Lung (tissue), 12 donors: ENCODE measurements around the gene KRTAP4-4. TPM values are rescaled to one million over a fixed set of nuclear protein-coding genes. Genes with fewer than 3 reads are reported as not detected.
"Not testable (repeated sequence)": the region's sequence is repeated elsewhere in the genome, so short reads cannot be mapped to it uniquely, and the experiment has no call there.

Source experiments
- ATAC-seq: fragments of 200-7000 bp; cut with Tn5 transposase; one replicate; pipeline ENCODE4 v1.9.1; 2020; ENCODE audit warnings: moderate number of reproducible peaks; ENCODE audit not compliant: insufficient read depth, low FRiP score
- DNase-seq, 3 donors: peaks; one replicate each; pipeline ENCODE4 v3.0.0-alpha.2; 2013 to 2017
- H3K27ac ChIP-seq, 2 donors: one replicate each; pipeline ENCODE4 v1.5.1; 2013; ENCODE audit warnings: mild to moderate bottlenecking in 2 of 2, moderate library complexity in 2 of 2, control low read depth in 1 of 2, inconsistent platforms in 1 of 2, low read depth in 1 of 2, low read length in 1 of 2
- H3K27me3 ChIP-seq, 3 donors: one replicate each; pipeline ENCODE4 v1.5.1; 2013; ENCODE audit warnings: low read length in 2 of 3; ENCODE audit not compliant: control insufficient read depth in 3 of 3, insufficient read depth in 3 of 3
- H3K36me3 ChIP-seq, 4 donors: one replicate each; pipeline ENCODE4 v1.5.1; 2013; ENCODE audit warnings: low read length in 4 of 4, mild to moderate bottlenecking in 1 of 4, moderate library complexity in 1 of 4; ENCODE audit not compliant: control insufficient read depth in 4 of 4, insufficient read depth in 4 of 4
- H3K4me1 ChIP-seq, 5 donors: one replicate each; pipeline ENCODE4 v1.5.1; 2013; ENCODE audit warnings: low read length in 5 of 5, mild to moderate bottlenecking in 2 of 5, moderate library complexity in 1 of 5; ENCODE audit not compliant: control insufficient read depth in 5 of 5, insufficient read depth in 5 of 5
- H3K4me3 ChIP-seq: one replicate; pipeline ENCODE4 v1.5.1; 2013; ENCODE audit warnings: mild to moderate bottlenecking, control low read depth, moderate library complexity
- H3K9ac ChIP-seq, 2 donors: one replicate each; pipeline ENCODE4 v1.5.1; 2013; ENCODE audit warnings: low read length in 2 of 2, control low read depth in 1 of 2; ENCODE audit not compliant: insufficient read depth in 1 of 2
- H3K9me3 ChIP-seq, 4 donors: one replicate each; pipeline ENCODE4 v1.5.1; 2013; ENCODE audit warnings: low read length in 3 of 4, mild to moderate bottlenecking in 1 of 4, moderate library complexity in 1 of 4; ENCODE audit not compliant: control insufficient read depth in 4 of 4, insufficient read depth in 3 of 4
- WGBS, 2 donors: extraction: QIAGEN DNeasy Blood & Tissue Kit; methylation state at CpG; one replicate each; pipeline ENCODE4 v1.1.7; 2013; 5-methylcytosine and 5-hydroxymethylcytosine counted together
- polyA plus RNA-seq, 2 donors: library from polyadenylated mRNA; stranded (reverse); fragments of 200-250 nt; gene quantifications; one replicate each; pipeline ENCODE4 v1.2.1, GENCODE V29; 2013
- total RNA-seq, 2 donors: library from RNA; depleted of rRNA in 1 of 2; stranded (reverse); fragments of >200 nt in 1 of 2; gene quantifications; one replicate each; pipeline ENCODE4 v1.2.1, GENCODE V29; 2014 to 2021
- TF ChIP-seq, protein P1 (sequence below): IDR thresholded peaks from 2 replicates; pipeline ENCODE4 v1.5.1; 2012; ENCODE audit warnings: mild to moderate bottlenecking; ENCODE audit errors: control extremely low read depth, extremely low read depth
- donor health status: control.
- donor health status: control.
- donor health status: Bipolar disorder and iron deficiency.
- donor health status: healthy.
- donor health status: DM: yes; HTN: yes; CAD: no.

KRTAP4-4 gene
- total and polyA plus RNA-seq, 4 donors = not detected

DNA sequence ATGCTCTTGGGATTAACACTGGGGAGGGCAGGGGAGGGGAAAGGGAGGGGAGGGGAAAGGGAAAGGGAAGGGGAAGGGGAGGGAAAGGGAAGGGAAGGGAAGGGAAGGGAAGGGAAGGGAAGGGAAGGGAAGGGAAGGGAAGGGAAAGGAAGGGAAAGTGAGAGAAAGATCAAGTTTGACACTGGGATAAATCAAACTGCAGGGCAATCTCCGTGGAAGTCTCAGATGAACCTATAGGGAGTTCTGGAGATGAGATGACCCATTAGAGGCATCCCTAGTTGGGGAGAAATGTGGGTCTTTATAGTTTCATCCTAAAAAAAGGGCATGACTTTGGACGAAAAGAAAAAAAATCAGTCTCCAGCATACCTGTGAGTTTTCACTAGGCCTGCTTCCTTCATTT is 38.8 kb downstream of the KRTAP4-4 start:
- 92 to 98% methylated on average over 2 of the region's 2 CpGs for WGBS, 2 donors

DNA sequence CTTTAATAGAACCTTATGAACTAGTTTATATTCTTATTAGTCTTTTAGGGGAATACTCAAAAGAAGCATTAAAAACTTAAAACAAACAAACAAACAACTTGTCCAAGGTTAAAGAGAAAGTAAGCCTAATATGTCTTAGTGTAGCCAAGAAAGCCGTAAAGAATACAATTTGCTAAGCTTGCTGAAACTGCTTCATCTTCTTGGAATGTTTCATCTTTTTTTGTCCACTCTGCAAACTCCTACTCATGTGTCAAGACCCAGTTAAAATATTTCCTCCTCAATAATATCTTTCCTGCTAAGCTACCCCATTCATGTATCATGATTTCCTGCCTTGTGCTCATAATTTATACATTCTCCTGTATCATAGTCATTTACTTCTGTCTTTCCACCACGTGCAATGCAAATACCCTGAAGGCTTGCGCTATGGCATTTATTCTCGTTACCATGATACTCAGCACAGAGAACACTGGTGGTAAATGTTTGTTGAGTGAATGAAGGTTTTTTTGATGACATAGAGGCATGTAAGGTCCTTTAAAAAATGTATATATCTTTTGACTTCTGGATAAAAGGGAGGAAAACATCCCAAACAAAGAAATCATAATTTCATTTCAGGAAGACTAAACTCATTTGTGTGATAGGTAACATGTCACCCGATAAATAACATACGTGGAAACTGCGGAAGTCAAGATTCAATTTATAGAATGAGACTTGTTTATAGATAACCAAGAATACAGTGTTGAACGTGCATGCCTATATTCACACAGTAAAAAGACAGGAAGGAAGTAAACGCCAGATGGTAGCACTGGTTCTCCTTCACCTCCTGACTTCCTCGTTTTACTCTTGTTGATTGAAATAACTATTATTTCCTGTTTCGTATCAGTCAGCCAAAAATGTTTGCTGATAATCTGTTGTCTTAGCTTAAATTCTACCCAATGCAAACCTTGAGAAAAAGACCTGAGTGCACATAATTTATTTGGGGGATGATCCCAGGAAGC is 40.6 kb downstream of the KRTAP4-4 start:
- WGBS, 2 donors = 33 to 40% methylated on average over 11 of the region's 11 CpGs
- H3K27me3 ChIP-seq, H3K4me1 ChIP-seq, H3K4me3 ChIP-seq, H3K27ac ChIP-seq, H3K9me3 ChIP-seq, ATAC-seq, H3K9ac ChIP-seq, H3K36me3 ChIP-seq: not testable (repeated sequence)
- peak in 2 of 3 donors; percentile 11 to 28 for DNase-seq

More for the DNA sequence above, 38.8 kb downstream of the KRTAP4-4 start:
- Histone ChIP-seq H3K4me1 (no peaks in the 10 kb centered on the region), H3K9ac (no peak overlapping the region), H3K27me3 (no peaks in the 10 kb centered on the region), H3K36me3 (no peaks in the 10 kb centered on the region), H3K27ac (no peak overlapping the region), H3K9me3 (peaks cover 0 to 3% (median 0%) of the 10 kb centered on the region in 4 donors), H3K4me3 (no peak overlapping the region)
- ATAC-seq (no peak), DNase-seq (no peak)
- TF ChIP-seq, protein P1, sequence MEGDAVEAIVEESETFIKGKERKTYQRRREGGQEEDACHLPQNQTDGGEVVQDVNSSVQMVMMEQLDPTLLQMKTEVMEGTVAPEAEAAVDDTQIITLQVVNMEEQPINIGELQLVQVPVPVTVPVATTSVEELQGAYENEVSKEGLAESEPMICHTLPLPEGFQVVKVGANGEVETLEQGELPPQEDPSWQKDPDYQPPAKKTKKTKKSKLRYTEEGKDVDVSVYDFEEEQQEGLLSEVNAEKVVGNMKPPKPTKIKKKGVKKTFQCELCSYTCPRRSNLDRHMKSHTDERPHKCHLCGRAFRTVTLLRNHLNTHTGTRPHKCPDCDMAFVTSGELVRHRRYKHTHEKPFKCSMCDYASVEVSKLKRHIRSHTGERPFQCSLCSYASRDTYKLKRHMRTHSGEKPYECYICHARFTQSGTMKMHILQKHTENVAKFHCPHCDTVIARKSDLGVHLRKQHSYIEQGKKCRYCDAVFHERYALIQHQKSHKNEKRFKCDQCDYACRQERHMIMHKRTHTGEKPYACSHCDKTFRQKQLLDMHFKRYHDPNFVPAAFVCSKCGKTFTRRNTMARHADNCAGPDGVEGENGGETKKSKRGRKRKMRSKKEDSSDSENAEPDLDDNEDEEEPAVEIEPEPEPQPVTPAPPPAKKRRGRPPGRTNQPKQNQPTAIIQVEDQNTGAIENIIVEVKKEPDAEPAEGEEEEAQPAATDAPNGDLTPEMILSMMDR = no peak

DNA sequence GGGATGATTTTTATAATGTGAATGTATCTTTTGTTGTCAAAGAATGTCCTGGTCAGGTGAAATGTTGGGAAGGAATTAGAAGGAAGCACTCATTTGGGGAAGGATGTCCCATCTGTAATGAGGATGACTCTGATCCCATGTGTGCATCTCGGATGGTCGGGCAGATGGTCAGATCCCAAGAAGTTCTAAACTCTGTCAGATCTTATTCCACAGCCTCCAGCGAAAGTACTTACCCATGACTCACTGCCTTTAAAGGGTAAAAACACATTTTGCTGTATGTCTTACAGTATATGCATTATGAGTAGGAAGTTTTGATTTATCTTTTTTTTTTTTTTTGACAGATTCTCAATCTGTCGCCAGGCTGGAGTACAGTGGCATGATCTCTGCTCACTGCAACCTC is 41.8 kb downstream of the KRTAP4-4 start:
- ATAC-seq = no peak
- no peak overlapping the region for H3K4me3 ChIP-seq
- no peaks in the 10 kb centered on the region for H3K36me3 ChIP-seq
- 93 to 96% methylated on average over 4 of the region's 4 CpGs for WGBS, 2 donors
- no peak overlapping the region for H3K27ac ChIP-seq
- H3K9ac ChIP-seq = no peak overlapping the region
- H3K4me1 ChIP-seq = no peaks in the 10 kb centered on the region
- TF ChIP-seq, protein P1 = no peak
- H3K27me3 ChIP-seq = no peaks in the 10 kb centered on the region
- H3K9me3 ChIP-seq = peaks cover 0 to 3% (median 1%) of the 10 kb centered on the region in 4 donors
- no peak for DNase-seq

DNA sequence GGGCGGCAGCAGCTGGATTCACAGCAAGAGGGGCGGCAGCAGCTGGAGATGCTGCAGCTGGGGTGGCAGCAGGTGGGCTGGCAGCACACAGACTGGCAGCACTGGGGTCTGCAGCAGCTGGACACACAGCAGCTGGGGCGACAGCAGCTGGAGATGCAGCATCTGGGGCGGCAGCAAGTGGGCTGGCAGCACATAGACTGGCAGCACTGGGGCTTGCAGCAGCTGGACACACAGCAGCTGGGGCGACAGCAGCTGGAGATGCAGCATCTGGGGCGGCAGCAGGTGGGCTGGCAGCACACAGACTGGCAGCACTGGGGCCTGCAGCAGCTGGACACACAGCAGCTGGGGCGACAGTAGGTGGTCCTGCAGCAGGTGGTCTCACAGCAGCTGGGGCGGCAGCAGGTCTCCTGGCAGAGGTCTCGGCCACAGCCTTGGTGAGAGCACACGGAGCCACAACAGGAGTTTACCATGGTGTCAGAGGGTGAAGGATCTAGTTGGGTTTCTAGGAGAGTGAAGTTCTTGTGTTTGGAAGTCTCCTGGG is 42.6 kb downstream of the KRTAP4-4 start, which contains the start of gene KRTAP4-11:
Gene KRTAP4-11 (minus strand): TSS at position 528 of the 541 bp plus-strand sequence. CDS start 58 bp downstream, at position 470.
- H3K27ac ChIP-seq, H3K4me3 ChIP-seq, H3K9ac ChIP-seq, DNase-seq, ATAC-seq, H3K27me3 ChIP-seq, H3K4me1 ChIP-seq, H3K9me3 ChIP-seq, H3K36me3 ChIP-seq: not testable (repeated sequence)
- 77 to 88% methylated on average over 10 of the region's 10 CpGs for WGBS, 2 donors
